OCI-LY3 (cell line): ENCODE results near the gene CACNB4.
A peak's percentile ranks its signal among the peaks of the same experiment; 100 is the strongest.

ENCODE experiments used
- CTCF ChIP-seq: fragments of 200-600, 300-600 bp; sonication (generic); IDR thresholded peaks from 2 replicates; pipeline ENCODE4 v1.5.1; 2014; ENCODE audit warnings: antibody characterized with exemption, low read length, low read depth
- EZH2phosphoT487 ChIP-seq: fragments of 200-600 bp; shearing (Covaris generic); IDR thresholded peaks from 2 replicates; pipeline ENCODE4 v1.6.1; 2018; ENCODE audit warnings: antibody characterized with exemption, mixed run types, low read depth

- TF ChIP-seq CTCF: peak; percentile 35
- TF ChIP-seq EZH2phosphoT487: no peak
These were observed 145.4 kb downstream of the CACNB4 start for GRCh38 chr2:151953467-151953866.
